ENCODE data around the gene PRPF39. TPM values are rescaled to one million over a fixed set of nuclear protein-coding genes. Genes with fewer than 3 reads are reported as not detected.

The PRPF39 gene
- total and polyA plus RNA-seq, 2 of the 4 experiments (the other 2 are of a cell fraction), result 18.1 to 29.6 TPM

DNA sequence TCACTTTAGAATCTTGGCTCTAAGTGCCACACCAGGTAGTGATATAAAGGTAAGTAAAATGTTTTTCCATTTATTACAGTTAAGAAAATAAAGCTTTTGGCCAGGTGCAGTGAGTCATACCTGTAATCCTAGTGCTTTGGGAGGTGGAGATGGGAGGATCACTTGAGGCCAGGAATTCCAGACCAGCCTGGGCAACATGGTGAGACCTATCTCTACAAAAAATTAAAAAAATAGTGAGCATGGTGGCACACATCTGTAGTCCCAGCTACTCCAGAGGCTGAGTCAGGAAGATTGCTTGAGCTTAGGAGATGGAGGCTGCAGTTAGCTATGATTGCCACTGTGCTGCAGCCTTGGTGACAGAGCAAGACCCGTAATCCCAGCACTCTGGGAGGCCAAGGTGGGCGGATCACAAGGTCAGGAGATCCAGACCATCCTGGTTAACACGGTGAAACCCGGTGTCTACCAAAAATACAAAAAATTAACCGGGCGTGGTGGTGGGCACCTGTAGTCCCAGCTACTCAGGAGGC lies 56.8 kb downstream of the PRPF39 start:
- CTCF ChIA-PET, result no interaction called here

More for the DNA sequence above, 56.8 kb downstream of the PRPF39 start:
- H3K36me3 ChIP-seq (ENCODE audit: control insufficient read depth, insufficient read depth, low read length), result no peaks in the 10 kb centered on the region
- no peaks in the 10 kb centered on the region for H3K9me3 ChIP-seq (ENCODE audit: control insufficient read depth, insufficient read depth, low read length)
- intact Hi-C loops (cut with micrococcal nuclease) (no loop called here), in situ Hi-C loops (cut with MboI; ENCODE audit: low sequenced_read_pairs) (no loop called here), dilution Hi-C loops (cut with HindIII; ENCODE audit: low sequenced_read_pairs, unreplicated experiment) (no loop called here)
- no peak overlapping the region for H2AK9ac ChIP-seq (replicated peaks; ENCODE audit: low read depth, low read length, poor library complexity)
- no peak overlapping the region for H3K27ac ChIP-seq (ENCODE audit: insufficient read depth, low read length)
- no peak overlapping the region for H3K23ac ChIP-seq (ENCODE audit: low read depth, low read length)
- no peaks in the 10 kb centered on the region for H3K4me1 ChIP-seq (ENCODE audit: control insufficient read depth, insufficient read depth, low read length)
- BruUV-seq (replicated peaks), result no TSS peak
- no peak overlapping the region for H2BK5ac ChIP-seq (ENCODE audit: low read depth, low read length, poor library complexity, severe bottlenecking)
- DNase-seq (no peak), ATAC-seq (ENCODE audit: low read depth) (no peak)
- POLR2A ChIA-PET (ENCODE audit: unreplicated experiment), result no interaction called here
- no peak overlapping the region for H2AFZ ChIP-seq (replicated peaks; ENCODE audit: low read length, poor library complexity)
- H3K4me2 ChIP-seq (ENCODE audit: low read depth, low read length), result no peak overlapping the region
- no peak overlapping the region for H2AK5ac ChIP-seq (ENCODE audit: low read depth, low read length)
- no peak overlapping the region for H3K4ac ChIP-seq (ENCODE audit: low read depth, low read length)
- H3K4me3 ChIP-seq (ENCODE audit: insufficient read depth, low read depth, low read length), result no peak overlapping the region
- H3K9ac ChIP-seq (ENCODE audit: low read depth, low read length), result no peak overlapping the region
- no peak overlapping the region for H3K18ac ChIP-seq (ENCODE audit: low read depth, low read length)
- no CpG with 5 or more reads among the region's 6 CpGs for WGBS, 2 experiments (ENCODE audit: extremely low coverage in 2 of 2, insufficient read length in 1 of 2)
- no peak for TF ChIP-seq NFE2L2 (IDR thresholded peaks at IDR 0.05; ENCODE audit: low read depth, low read length)
- TF ChIP-seq SMC3 (IDR thresholded peaks at IDR 0.05; ENCODE audit: low read depth, low read length), result no peak
- TF ChIP-seq CHD1 (IDR thresholded peaks at IDR 0.05; ENCODE audit: low read depth, low read length), result no peak
- no peak for TF ChIP-seq BHLHE40 (IDR thresholded peaks at IDR 0.05; ENCODE audit: low read depth, low read length)
- TF ChIP-seq RCOR1 (IDR thresholded peaks at IDR 0.05; ENCODE audit: insufficient replicate concordance, low read length), result no peak
- TF ChIP-seq MXI1 (IDR thresholded peaks at IDR 0.05; ENCODE audit: borderline replicate concordance, low read depth, low read length), result no peak
- TF ChIP-seq, protein P1, sequence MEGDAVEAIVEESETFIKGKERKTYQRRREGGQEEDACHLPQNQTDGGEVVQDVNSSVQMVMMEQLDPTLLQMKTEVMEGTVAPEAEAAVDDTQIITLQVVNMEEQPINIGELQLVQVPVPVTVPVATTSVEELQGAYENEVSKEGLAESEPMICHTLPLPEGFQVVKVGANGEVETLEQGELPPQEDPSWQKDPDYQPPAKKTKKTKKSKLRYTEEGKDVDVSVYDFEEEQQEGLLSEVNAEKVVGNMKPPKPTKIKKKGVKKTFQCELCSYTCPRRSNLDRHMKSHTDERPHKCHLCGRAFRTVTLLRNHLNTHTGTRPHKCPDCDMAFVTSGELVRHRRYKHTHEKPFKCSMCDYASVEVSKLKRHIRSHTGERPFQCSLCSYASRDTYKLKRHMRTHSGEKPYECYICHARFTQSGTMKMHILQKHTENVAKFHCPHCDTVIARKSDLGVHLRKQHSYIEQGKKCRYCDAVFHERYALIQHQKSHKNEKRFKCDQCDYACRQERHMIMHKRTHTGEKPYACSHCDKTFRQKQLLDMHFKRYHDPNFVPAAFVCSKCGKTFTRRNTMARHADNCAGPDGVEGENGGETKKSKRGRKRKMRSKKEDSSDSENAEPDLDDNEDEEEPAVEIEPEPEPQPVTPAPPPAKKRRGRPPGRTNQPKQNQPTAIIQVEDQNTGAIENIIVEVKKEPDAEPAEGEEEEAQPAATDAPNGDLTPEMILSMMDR (conservative IDR thresholded peaks at IDR 0.05; ENCODE audit: low read depth, low read length), result no peak
- TF ChIP-seq, protein P2, sequence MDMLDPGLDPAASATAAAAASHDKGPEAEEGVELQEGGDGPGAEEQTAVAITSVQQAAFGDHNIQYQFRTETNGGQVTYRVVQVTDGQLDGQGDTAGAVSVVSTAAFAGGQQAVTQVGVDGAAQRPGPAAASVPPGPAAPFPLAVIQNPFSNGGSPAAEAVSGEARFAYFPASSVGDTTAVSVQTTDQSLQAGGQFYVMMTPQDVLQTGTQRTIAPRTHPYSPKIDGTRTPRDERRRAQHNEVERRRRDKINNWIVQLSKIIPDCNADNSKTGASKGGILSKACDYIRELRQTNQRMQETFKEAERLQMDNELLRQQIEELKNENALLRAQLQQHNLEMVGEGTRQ (IDR thresholded peaks at IDR 0.05; ENCODE audit: low read depth, low read length), result no peak
- no peak for TF ChIP-seq RFX5 (IDR thresholded peaks at IDR 0.05; ENCODE audit: low read depth, low read length)
- no peak for TF ChIP-seq CEBPB (IDR thresholded peaks at IDR 0.05; ENCODE audit: low read depth, low read length)
- no peak for TF ChIP-seq FOS (IDR thresholded peaks at IDR 0.05; ENCODE audit: low read depth, low read length)
- TF ChIP-seq RAD21 (IDR thresholded peaks at IDR 0.05; ENCODE audit: low read length), result no peak
- no peak for TF ChIP-seq MAFK (IDR thresholded peaks at IDR 0.05; ENCODE audit: low read depth, low read length)
- TF ChIP-seq POLR2A (IDR thresholded peaks at IDR 0.05; ENCODE audit: low read depth, low read length), result no peak
- no peaks in the 10 kb centered on the region for H4K20me1 ChIP-seq (ENCODE audit: insufficient read depth, low read length)
- peaks cover 10 to 27% of the 10 kb centered on the region in 2 experiments for H3K79me1 ChIP-seq (ENCODE audit: low read depth in 1 of 2, low read length in 2 of 2)
- no peak overlapping the region for H4K91ac ChIP-seq (ENCODE audit: insufficient read depth, low read depth, low read length)
- no peaks in the 10 kb centered on the region for H3K27me3 ChIP-seq (ENCODE audit: control insufficient read depth, insufficient read depth, low read length)
- no peak overlapping the region for H3K56ac ChIP-seq (ENCODE audit: extremely low read depth, insufficient read depth, low read length)
- no peak overlapping the region for H3K14ac ChIP-seq (replicated peaks; ENCODE audit: low read depth, low read length)
- H3K9me1 ChIP-seq (ENCODE audit: insufficient read depth, low read length), result peaks cover 8% of the 10 kb centered on the region
- no peak overlapping the region for H2BK15ac ChIP-seq (ENCODE audit: low read depth, low read length)
- H2BK120ac ChIP-seq (ENCODE audit: low read depth, low read length), result no peak overlapping the region
- no peak overlapping the region for H2BK20ac ChIP-seq (ENCODE audit: low read depth, low read length)
- H4K8ac ChIP-seq (ENCODE audit: low read depth in 2 of 2, low read length in 2 of 2), result no peak overlapping the region
- H4K5ac ChIP-seq (ENCODE audit: low read depth, low read length), result no peak overlapping the region
